Measurements from ENCODE around the gene RNF150.

DNA sequence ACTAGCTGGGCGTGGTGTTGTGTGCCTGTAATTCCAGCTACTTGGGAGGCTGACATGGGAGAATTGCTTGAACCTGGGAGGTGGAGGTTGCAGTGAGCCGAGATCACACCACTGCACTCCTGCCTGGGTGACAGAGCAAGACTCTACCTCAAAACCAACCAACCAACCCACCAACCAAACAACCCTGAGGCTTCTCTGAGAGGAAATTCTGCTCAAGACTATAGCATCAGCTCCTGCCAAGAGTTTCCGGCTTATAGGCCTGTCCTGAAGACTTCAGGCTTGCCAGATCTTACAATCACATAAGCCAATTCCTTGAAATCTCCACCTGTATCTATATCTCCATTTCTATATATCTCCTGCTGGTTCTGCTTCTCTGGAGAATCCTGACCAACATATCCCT, 203.3 kb downstream of the RNF150 start:
- TF ChIP-seq GABPA (IDR thresholded peaks at IDR 0.05; ENCODE audit: low read depth) (no peak), SPI1 (IDR thresholded peaks at IDR 0.05; ENCODE audit: borderline replicate concordance, low read depth) (no peak), POLR2AphosphoS5 (IDR thresholded peaks at IDR 0.05; ENCODE audit: low read depth) (no peak)
- TF ChIP-seq, protein P1, sequence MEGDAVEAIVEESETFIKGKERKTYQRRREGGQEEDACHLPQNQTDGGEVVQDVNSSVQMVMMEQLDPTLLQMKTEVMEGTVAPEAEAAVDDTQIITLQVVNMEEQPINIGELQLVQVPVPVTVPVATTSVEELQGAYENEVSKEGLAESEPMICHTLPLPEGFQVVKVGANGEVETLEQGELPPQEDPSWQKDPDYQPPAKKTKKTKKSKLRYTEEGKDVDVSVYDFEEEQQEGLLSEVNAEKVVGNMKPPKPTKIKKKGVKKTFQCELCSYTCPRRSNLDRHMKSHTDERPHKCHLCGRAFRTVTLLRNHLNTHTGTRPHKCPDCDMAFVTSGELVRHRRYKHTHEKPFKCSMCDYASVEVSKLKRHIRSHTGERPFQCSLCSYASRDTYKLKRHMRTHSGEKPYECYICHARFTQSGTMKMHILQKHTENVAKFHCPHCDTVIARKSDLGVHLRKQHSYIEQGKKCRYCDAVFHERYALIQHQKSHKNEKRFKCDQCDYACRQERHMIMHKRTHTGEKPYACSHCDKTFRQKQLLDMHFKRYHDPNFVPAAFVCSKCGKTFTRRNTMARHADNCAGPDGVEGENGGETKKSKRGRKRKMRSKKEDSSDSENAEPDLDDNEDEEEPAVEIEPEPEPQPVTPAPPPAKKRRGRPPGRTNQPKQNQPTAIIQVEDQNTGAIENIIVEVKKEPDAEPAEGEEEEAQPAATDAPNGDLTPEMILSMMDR (IDR thresholded peaks at IDR 0.05; ENCODE audit: insufficient read depth, low read length): no peak
- TF ChIP-seq, protein P2, sequence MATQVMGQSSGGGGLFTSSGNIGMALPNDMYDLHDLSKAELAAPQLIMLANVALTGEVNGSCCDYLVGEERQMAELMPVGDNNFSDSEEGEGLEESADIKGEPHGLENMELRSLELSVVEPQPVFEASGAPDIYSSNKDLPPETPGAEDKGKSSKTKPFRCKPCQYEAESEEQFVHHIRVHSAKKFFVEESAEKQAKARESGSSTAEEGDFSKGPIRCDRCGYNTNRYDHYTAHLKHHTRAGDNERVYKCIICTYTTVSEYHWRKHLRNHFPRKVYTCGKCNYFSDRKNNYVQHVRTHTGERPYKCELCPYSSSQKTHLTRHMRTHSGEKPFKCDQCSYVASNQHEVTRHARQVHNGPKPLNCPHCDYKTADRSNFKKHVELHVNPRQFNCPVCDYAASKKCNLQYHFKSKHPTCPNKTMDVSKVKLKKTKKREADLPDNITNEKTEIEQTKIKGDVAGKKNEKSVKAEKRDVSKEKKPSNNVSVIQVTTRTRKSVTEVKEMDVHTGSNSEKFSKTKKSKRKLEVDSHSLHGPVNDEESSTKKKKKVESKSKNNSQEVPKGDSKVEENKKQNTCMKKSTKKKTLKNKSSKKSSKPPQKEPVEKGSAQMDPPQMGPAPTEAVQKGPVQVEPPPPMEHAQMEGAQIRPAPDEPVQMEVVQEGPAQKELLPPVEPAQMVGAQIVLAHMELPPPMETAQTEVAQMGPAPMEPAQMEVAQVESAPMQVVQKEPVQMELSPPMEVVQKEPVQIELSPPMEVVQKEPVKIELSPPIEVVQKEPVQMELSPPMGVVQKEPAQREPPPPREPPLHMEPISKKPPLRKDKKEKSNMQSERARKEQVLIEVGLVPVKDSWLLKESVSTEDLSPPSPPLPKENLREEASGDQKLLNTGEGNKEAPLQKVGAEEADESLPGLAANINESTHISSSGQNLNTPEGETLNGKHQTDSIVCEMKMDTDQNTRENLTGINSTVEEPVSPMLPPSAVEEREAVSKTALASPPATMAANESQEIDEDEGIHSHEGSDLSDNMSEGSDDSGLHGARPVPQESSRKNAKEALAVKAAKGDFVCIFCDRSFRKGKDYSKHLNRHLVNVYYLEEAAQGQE (IDR thresholded peaks at IDR 0.05; ENCODE audit: insufficient replicate concordance, low read depth): no peak
